8988T (cell line): ENCODE results near the gene DGKB.

Source experiments
- DNase-seq: peaks from one replicate; pipeline ENCODE4 v3.0.0; 2011

DGKB gene

DNA sequence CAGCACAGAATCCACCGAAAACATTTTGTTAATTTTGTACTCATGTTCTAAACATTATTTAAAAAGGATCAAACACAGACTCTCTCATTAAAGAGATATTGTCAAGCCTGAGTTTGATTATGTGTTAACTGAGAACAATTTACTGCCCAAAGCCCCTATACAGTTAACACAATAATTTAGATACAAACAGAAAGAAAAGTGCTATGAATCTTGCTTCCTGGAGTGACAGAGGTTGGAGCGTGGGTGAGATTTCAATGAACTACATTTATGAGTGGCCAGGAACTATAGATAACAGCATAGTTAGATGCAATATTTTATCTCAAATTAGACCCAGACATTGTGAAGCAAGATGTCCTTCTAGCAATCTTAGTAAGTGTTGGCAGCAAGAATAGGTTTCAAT, 464.2 kb downstream of the DGKB start:
- DNase-seq: no peak

DNA sequence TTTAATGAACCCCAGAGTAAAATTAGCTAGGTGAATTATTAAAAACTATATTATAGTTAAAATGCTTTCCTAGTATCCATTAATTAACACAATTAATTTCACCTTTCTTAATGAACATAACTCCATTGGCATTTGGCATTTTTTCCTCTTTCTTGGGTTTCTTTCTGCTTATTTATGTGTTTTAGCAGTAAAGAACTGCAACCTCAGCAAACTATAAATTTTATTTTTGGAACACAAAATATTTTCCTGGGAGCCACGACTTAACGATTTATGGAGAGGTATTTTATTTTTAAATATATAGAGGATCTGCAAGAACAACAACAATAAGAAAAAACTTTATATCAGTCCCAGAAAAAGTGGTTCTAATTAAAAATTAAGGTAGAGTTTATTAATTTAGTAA, 465.7 kb downstream of the DGKB start:
- no peak for DNase-seq

DNA sequence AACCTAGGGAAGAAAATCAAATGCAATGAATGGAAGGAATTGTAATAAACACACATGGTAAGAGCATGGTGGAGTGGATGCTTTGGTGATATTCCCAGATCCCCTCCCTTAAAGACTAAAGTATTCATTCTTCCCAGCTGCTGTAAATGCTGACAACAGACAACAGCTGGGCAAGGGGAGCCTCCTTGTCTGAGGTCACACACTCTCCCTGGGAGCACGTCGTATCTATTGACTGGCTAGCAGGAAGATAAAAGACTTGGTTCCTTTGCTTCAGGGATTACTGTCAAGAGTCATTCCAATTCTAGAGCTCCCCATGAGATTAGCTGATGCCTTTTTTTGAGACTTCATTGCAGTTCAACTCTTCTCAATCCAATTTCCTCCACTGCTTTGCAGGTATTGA, 469.6 kb downstream of the DGKB start:
- DNase-seq: no peak

DNA sequence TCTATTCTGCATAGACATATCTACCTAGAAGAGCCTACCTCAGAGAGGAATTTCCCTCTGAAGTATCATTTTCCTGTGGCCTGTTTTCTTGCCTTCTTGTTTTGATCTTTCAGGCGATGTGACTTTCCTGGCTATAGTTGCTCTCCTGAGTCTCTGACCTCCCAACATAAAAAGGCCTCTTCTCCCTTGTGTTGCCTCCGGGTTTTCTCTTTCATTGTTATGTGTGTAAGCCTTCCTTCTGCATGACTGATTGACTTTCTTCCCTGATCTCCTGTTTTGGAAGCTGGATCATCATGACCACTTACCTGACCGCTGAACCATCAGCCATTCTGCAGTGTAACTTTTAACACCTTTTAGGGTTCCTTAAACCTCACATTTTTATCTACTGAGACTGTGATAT, 471.6 kb downstream of the DGKB start:
- DNase-seq: no peak

DNA sequence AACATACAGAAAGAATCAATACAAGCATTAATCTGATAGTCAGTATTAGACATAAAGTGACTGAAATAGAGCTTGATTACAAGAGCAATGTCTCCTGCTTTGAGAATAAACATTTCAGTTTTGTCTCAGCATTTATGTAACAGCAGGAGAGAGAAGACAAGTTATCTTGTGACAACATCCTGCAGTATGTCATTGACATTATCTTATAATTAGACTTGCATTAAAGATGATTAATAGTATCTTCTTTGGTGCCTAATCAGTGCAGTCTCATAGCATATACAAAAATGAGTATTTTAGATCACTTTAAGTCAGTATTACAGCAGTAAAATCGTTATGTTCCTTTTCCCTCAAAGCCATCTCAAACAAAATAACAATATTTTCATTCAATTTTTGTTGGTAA, 477.0 kb downstream of the DGKB start:
- no peak for DNase-seq

DNA sequence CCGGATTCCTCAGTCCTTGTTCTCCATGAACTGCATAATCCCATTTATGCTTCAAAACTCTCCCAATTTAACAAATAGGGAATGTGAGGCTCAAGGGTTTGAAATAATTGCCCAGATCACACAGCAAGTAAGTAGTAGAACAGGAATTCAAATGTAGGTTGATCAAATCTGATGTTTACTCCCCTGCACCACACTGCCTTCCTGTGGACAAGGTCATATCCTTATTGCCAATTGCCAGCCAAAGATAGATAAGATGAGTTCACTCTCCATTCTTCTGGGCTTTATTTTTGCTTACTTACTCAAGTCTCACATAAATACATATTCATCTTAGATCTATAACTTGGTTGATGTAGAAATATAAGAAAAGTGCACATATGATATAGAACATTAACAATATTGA, 477.9 kb downstream of the DGKB start:
- no peak for DNase-seq

DNA sequence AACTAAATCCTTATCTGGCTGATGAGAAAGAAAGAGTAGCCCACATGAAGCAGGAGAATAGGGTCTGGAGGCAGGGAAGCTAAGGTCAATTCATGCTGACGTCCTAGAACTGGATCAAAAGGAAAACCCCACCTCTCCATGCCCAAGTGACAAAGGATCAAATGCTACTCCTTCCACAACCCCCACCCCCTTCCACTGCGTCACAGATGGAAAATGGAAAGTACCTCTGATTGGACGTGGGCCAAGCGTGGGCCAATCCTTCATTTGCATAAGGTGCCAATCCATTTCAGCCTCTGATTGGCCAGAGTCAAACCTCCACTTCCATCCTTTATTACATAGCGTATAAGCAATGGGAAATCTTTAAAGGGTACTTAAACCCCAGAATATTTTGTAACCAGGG, 481.8 kb downstream of the DGKB start:
- no peak for DNase-seq

DNA sequence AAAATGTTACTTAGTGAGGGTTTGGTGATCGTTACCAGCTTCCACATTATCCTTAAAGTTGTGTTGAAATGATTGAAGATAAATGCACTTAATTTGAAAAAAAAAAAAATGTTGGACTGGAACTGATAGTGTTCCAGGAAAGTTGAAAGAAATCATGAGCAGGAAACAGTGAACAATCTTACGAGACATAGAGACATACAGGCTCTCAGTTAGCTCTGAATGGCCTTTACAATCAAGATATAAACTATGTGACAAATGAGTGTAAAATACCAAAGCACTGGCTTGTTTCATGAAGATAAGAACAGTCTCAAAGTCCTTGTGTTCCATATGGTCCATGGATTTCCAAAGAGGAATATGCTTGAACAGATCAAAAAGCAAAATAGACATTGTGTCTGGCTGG, 483.0 kb downstream of the DGKB start:
- DNase-seq: no peak

DNA sequence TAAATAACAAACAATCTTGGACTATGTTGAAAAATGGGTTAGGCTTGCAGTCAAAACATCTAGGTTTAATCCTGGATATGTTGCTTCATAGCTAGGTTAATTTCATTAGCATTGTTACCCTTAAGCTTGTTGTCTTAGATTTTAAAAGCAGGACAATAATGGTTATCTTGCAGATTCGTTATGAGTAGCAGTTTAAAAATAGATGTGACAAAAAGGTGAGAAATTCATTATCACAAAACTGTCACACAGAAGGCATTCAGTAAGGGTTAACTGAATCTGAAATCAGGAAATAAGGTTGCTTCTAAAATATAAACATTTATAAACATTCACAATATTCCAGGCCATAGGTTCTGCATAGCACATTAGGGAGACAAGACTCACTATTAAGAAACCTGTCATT, 483.9 kb downstream of the DGKB start:
- no peak for DNase-seq

DNA sequence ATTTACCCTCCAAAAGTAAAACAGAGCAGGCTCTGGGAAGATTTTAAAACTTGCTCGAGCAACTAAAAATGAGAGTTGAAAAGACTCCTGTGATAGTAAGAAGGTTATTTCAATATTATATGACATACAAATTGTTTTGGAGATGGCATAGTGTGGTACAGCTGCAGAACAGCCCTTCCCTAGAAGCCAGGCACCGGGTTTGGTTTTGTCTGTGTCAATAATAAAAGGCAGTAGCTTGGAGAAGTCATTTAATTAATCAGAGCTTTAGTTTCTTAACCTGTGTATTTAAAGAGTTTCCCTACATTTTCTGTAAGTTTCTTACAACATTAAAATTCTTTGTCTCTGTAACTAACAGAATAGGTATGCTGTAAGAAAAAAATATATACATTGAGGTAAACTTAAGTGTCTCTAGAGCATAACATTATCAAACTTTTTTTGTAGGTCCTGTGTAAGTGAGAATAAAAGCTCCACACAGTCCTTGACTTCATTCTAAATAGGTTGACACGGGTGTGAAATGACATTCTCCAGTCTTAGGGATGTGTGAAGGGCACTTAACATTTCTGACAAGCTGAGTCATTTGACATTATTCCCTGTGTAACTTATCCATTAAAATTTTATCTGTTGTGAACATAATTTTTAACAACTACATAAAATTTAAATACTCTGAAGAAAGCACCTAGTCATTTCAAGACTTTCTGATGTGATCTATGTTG, 488.1 kb downstream of the DGKB start:
- no peak for DNase-seq

DNA sequence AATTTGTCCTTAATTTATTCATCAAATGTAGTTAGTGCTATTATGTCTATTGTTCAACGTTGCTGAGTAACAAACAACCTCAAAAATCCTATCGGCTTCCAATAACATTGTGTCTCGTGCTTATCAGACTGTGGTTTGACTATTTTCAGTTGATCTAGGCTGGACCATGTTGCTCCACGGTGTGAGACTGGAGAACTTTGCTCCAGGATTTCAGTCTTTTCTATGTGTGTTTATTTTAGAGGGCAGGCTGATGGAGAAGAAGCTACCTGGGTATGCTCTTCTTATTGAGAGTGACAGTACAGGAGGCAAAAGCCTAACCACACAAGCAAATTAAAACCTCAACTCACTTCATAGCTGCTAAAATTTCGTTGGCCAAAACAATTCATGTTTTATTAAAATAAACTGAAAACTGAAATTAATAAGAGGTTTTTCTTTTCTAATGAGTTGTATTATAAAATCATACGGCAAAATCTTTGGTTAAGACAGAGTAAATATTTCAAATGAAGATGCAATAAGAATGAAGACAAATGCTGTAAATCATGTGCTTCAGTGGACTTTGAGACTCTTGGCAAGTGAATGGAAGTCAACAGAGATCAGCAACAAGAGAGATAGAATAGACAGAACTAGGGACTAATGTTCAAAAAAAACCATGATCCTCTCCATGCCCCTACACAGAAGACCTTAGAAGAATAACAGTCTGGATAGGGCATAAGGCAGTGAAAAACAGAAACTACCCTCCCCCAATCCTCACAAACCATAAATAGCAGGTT, 495.1 kb downstream of the DGKB start:
- no peak for DNase-seq

DNA sequence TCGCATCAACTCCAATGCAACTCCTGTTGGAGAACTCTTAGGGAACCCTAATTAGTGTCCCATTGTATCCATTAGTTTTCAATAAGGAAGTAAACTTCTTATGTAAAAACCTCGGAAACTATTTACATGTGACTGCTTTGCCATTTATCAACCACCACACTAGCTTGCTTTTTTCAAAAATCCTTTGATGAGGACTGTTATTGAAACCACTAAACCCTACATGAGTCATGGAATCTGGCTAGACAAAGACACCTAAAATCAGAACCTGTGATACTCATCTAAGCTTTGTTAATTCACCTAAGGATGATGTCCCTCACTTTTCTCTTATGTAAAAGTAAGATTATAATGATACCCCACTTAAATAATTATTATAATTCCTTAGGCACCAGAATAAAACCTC, 499.0 kb downstream of the DGKB start:
- no peak for DNase-seq

DNA sequence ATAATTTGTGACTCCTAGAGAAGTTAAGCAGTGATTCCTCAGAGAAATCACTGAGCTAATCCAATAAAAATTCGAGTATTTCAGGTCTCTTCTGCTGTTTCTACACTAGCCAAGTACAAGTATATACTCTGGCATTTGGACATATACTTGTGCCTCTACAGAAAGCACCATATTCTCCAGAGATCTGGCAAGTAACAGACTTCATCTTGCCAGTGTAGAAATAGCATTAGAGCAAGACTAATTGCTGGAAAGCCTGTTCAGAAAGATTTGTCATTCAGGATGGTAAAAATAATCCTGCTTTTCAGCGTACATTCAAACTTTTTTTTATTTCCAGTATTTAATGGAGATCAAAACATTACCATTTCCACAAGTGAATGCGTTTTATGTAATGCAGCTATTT, 502.3 kb downstream of the DGKB start:
- no peak for DNase-seq

DNA sequence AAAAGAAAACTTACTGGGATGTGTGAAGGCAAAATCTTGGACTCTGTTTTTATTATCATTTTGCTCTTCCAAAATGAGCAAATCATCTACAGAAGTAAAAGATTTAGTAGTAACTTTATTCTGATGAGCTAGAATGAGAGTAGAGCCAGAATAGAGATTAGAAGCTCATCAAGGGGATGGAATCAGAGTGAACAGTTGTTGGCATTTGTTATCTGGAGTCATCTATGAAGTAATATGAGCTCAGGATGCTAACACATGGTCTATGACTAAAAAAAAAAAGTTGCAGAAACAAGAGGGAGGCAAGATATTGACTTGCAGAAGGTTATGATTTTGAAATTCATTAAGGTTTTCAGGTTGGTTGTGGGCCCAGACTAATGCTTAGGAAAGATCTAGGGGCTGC, 504.0 kb downstream of the DGKB start:
- DNase-seq: no peak

DNA sequence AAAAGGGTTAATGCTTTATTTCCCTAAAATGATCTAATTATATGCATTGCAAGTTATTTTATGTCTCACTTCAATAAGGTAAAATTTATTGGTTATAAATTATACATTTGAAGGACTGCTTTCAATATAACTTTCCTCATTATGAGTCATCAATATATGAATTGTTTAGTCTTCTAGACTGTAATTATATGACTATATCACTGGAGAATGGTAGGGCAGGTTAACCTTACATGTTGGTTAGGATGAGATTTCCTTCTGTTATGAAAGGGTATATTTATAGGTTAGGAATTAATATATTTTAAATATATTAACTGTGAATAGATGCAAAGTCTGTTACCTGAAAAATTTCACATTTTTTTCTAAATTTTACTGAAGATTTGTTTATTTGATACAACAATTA, 506.7 kb downstream of the DGKB start:
- no peak for DNase-seq

DNA sequence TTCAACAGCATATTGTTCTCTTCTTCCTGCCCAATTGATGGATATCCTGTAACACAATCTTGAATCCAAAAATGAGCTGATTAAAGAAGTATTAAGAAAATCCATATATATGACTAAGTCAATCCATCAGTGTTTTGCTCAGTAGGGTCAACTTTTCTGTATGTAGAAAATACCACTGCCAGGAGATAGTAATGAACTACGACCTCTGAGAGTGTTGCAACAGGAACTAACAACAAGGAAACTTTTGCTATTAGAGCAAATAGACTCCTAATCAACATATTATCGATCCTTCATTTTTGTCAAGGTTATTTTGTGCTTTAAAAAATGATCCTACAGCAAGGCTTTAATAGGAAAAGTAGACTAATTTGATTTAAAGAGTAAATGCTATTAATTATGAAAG, 507.8 kb downstream of the DGKB start:
- no peak for DNase-seq

DNA sequence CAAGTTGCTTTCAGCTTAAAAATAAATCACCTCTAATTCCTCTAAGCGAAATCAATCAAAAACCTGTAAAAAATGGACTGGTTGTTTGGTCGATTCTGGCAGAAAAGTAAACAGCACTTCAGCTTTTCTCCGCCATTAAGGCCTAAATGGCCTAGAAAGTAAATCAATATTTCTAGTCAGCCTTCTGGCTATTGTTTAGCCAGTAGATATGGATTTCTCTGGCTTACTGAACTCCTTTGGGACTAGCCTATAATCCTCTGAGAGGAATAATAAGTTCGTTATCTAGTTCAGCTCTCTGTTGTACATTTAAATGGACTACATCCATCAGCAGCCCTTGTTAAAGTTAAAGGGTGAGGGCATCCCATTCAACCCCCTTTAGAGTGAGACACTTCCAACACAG, 513.0 kb downstream of the DGKB start:
- DNase-seq: no peak

DNA sequence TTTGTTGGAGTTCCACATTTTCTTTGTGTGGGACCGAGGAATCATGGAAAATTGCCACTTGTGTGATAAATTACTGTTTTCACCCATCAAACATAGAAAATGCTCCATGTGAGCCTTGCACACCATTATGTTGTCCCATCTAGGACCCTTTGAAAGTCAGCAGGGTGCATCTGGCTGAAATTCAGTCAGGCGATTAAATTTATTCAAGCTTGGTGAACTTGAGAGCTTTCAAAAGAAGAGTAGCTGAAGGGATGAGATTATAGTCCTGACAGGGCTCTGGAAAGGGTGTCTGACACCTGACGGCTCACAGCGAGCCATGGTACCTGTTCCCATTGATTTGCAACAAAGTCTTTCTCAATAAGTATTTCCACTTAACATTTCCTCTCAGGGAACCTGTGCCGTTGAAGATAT, 513.4 kb downstream of the DGKB start:
- no peak for DNase-seq

DNA sequence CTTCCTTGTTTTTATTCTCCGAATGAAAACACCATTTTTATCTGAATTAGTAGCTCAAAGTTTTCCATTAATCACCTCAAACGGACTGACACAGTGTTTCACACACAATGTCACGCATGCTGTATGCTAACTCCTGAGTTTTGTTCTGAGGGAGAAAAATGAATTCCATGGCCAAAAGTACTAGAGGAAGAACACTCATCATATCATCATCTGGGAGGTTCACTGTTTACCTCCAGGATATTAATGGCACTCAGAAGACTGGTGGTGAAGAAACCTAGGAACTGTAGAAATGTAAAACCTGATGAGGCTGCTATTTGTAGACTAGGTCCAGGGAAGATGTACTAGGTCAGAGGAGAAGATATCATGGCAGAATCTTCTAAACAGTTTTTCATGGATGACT, 517.5 kb downstream of the DGKB start:
- DNase-seq: no peak

DNA sequence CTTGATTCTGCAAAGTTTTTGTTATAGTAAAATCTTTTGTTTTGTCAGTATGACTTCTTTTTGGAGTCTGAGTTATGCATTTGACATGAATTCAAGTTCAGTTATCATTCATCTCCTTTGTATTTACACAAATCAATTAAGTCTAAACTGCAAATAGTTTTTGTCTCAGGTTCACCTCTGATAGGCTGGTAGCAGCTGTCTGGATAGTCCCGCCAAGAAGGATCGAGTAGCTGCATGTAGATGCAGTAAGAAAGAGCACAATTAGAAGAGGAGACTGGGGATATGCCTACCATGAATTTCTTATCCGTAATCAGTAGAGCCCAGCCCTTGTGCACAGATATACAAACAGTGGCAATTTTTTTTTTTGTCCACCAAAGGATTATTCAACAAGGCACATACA, 520.6 kb downstream of the DGKB start:
- no peak for DNase-seq

DNA sequence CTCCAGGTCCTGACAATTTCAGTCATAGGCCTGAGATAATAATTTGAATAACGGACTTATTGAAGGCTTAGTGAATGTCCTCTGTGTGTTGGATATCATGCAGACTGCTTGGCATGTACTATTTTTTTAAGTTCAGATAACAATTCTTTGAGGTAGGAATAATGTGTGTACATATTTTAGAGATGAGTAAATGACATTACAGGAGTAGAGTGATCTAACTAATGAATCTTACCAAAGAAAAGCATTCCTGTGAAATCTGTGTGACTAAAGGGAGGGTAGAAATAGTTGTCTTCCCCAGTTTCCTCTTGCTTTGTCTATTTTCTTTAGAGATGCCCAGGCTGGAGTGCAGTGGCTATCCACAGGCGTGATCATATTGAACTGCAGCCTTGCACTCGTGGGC, 521.2 kb downstream of the DGKB start:
- no peak for DNase-seq

DNA sequence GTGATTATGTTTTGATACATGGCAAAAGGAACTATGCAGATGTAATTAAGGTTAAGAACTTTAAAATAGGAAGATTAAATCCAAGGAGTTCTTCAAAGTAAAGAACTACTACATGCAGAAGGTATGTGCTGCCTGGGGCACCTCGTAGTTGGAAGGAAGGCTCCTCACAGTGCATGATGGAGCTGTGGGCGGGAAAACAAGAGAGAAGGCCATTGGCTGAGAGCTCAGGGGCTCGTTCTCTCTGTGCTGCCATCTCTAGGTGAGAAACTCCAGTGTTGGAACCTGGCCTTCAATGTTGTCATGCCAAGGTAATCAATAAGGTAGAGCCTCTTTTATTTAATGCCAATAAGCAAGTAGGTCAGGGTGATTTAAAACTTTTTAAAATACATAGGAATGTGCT, 521.7 kb downstream of the DGKB start:
- no peak for DNase-seq

DNA sequence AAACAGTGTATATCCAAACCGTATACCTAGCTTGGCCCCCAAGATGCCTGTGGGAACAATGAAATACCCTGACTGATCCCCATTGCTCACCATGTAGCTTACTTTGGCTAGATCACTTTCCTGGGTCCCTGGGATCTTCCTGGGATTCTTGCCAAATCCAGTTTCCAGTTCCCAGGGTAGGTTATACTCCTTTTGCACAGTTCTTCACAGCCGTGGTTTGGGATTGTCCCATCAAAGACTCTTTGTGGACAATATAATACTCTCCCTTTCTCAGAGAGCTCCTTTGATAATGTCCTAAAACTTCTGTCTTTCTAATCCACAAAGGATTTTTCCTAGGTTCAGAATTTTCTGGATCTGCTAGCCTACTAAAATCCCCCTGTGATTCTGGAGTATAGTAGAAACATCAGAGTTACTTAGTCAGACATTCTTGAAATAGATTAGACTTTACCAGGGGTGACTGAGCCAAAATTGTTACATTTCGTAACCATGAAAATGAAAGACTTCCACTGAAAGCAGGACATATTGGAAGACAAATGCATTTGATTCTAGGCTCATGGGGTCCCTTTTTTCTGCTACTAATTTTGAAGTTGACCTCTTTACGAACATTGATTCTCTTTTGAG, 524.8 kb downstream of the DGKB start:
- no peak for DNase-seq

DNA sequence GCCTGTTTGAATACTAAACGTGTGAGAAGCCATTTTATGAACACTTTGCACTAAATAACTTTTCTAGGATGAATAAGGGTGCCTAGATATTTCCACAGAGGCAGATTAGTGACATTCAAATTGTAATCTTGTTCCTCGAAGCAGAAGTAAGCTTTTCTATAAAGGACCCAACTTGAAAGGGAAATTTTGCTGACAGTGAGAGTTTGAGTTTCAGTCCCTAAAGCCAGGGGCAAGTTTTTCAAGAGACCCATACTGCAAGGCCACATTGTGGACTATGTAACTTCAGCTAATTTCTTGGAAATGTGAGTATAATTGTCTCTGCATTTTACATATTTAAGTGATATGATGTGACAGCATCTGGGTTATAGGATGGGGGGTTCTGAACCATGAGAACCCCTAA, 525.8 kb downstream of the DGKB start:
- no peak for DNase-seq

DNA sequence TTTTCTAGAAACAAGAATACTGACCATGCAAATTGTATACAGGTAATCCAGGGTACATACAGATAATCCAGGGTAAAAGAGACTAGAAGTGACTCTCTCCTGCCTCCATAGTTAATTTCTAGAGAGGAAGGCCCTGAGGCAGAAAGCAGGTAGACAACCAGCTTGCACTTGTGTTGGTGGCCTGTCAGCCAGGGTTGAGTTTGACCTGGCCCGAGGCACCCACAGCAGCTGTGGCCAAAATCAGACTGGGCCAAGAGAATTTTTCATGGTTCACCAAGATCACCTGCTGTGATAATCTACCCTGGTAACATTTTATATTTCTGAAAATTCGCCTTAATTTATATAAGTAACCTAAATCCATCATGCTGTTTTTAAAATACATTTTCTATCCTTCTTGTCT, 526.6 kb downstream of the DGKB start:
- no peak for DNase-seq
